SH-SY5Y (cell line): ENCODE measurements around the gene PHLPP1.

Source experiments
- GATA2 ChIP-seq: IDR thresholded peaks from 2 replicates; pipeline ENCODE4 v1.6.1; 2011; ENCODE audit warnings: mild to moderate bottlenecking, low read depth, low read length
- GATA3 ChIP-seq: IDR thresholded peaks from 2 replicates; pipeline ENCODE4 v1.6.1; 2011; ENCODE audit warnings: low read depth, mild to moderate bottlenecking, low read length, moderate library complexity

- TF ChIP-seq GATA3 (no peak), GATA2 (no peak)
Observed at GRCh38 chr18:62839874-62840713, 124.8 kb downstream of the PHLPP1 start.
